CD1c-positive myeloid dendritic cell (primary cell): Measurements from ENCODE around the gene KLRG1.

Experiments
- DNase-seq: peaks from one replicate; pipeline ENCODE4 v3.0.0-alpha.2; 2016; ENCODE audit errors: extremely low spot score

Gene KLRG1

GRCh38 chr12:8989413-8989812, at the start of gene KLRG1:
KLRG1 (plus strand) TSS chr12:8989546; CDS start chr12:8989636, 90 bp downstream.
- peak; percentile 69 for DNase-seq

GRCh38 chr12:8941691-8942478, 47.5 kb upstream of the KLRG1 start:
- no peak for DNase-seq

- no peak for DNase-seq
Observed at GRCh38 chr12:8943565-8944186, 45.7 kb upstream of the KLRG1 start.

GRCh38 chr12:8946733-8947132, 42.6 kb upstream of the KLRG1 start:
- no peak for DNase-seq

- DNase-seq = peak; percentile 73
Observed at GRCh38 chr12:8947737-8948136, 41.6 kb upstream of the KLRG1 start.

GRCh38 chr12:8948701-8949341, 40.5 kb upstream of the KLRG1 start:
- peak; percentile 69 for DNase-seq

- peak; percentile 97 for DNase-seq
Observed at GRCh38 chr12:8949342-8950220, 39.8 kb upstream of the KLRG1 start, which contains the start of gene M6PR. M6PR (minus strand) TSS chr12:8949645; CDS start chr12:8946404, 3,241 bp downstream.

GRCh38 chr12:8950221-8950527, 39.2 kb upstream of the KLRG1 start:
- peak; percentile 68 for DNase-seq

- peak; percentile 48 for DNase-seq
Observed at GRCh38 chr12:8950702-8951478, 38.5 kb upstream of the KLRG1 start.

- DNase-seq = no peak
Observed at GRCh38 chr12:8951744-8952143, 37.6 kb upstream of the KLRG1 start.

- peak; percentile 22 for DNase-seq
Observed at GRCh38 chr12:8953773-8954402, 35.5 kb upstream of the KLRG1 start.

- no peak for DNase-seq
Observed at GRCh38 chr12:8956073-8956472, 33.3 kb upstream of the KLRG1 start.

- no peak for DNase-seq
Observed at GRCh38 chr12:8956772-8957171, 32.6 kb upstream of the KLRG1 start.

GRCh38 chr12:8957561-8957960, 31.8 kb upstream of the KLRG1 start:
- no peak for DNase-seq

GRCh38 chr12:8958066-8958465, 31.3 kb upstream of the KLRG1 start:
- DNase-seq = no peak

GRCh38 chr12:8960176-8960575, 29.2 kb upstream of the KLRG1 start:
- no peak for DNase-seq

- DNase-seq = no peak
Observed at GRCh38 chr12:8968761-8969160, 20.6 kb upstream of the KLRG1 start.

GRCh38 chr12:8969861-8970411, 19.4 kb upstream of the KLRG1 start:
- DNase-seq = no peak

GRCh38 chr12:8970432-8970831, 18.9 kb upstream of the KLRG1 start:
- no peak for DNase-seq

GRCh38 chr12:8980137-8980536, 9.2 kb upstream of the KLRG1 start:
- DNase-seq = no peak
